Kidney (tissue), 14 donors: ENCODE results near the gene C3orf33. TPM values are rescaled to one million over a fixed set of nuclear protein-coding genes. Genes with fewer than 3 reads are reported as not detected.

ENCODE experiments used
- DNase-seq, 5 donors: peaks; one replicate each; pipeline ENCODE4 v3.0.0-alpha.2; 2013 to 2020
- FAIRE-seq: peaks from 2 replicates; lab custom pipeline; 2012; peaks lifted over from hg19 to GRCh38; lab: Jason Lieb, UNC
- H3K27ac ChIP-seq, 2 donors: one replicate each; pipeline ENCODE4 v1.7.0; 2013; ENCODE audit warnings: low read depth in 2 of 2, low read length in 2 of 2, inconsistent platforms in 1 of 2
- H3K27me3 ChIP-seq: one replicate; pipeline ENCODE4 v1.7.1; 2013; ENCODE audit warnings: low read length, inconsistent platforms; ENCODE audit not compliant: control insufficient read depth, insufficient read depth
- H3K36me3 ChIP-seq, 3 donors: one replicate each; pipeline versions ENCODE4 v1.7.0 to v1.7.1; 2013; ENCODE audit warnings: low read length in 3 of 3, control low read depth in 1 of 3, inconsistent platforms in 1 of 3; ENCODE audit not compliant: insufficient read depth in 3 of 3, control insufficient read depth in 2 of 3
- H3K4me1 ChIP-seq, 3 donors: one replicate each; pipeline versions ENCODE4 v1.7.0 to v1.7.1; 2013; ENCODE audit warnings: low read length in 3 of 3, inconsistent platforms in 1 of 3, low read depth in 1 of 3; ENCODE audit not compliant: control insufficient read depth in 2 of 3, insufficient read depth in 2 of 3
- H3K4me3 ChIP-seq, 3 donors: one replicate each; pipeline versions ENCODE4 v1.7.0 to v1.8.1; 2013; ENCODE audit warnings: low read length in 3 of 3, control low read depth in 1 of 3, inconsistent platforms in 1 of 3
- H3K9ac ChIP-seq, 3 donors: one replicate each; pipeline versions ENCODE4 v1.7.0 to v1.7.1; 2013; ENCODE audit warnings: low read length in 3 of 3, control low read depth in 1 of 3, inconsistent platforms in 1 of 3
- H3K9me3 ChIP-seq, 3 donors: one replicate each; pipeline versions ENCODE4 v1.7.0 to v1.7.1; 2013; ENCODE audit warnings: low read length in 3 of 3, control low read depth in 1 of 3, inconsistent platforms in 1 of 3; ENCODE audit not compliant: control insufficient read depth in 2 of 3, insufficient read depth in 1 of 3
- CTCF ChIP-seq: IDR thresholded peaks from 3 replicates; pipeline ENCODE4 v1.5.1; 2012; ENCODE audit warnings: mild to moderate bottlenecking, moderate library complexity, borderline replicate concordance; ENCODE audit not compliant: insufficient read depth; ENCODE audit errors: extremely low read depth
- intact Hi-C: fragments of 100-400 bp; cut with DNase I; formaldehyde crosslinking; loops from one replicate; pipeline ENCODE4 v1.11.1; 2022
- polyA plus RNA-seq: library from polyadenylated mRNA; stranded (reverse); fragments of 350-450 nt; fragmentation: Illumina TruSeq; extraction: RNeasy Lipid Tissue Mini Kit (QIAGEN cat#74804); gene quantifications from one replicate; pipeline ENCODE4 v1.2.3, GENCODE V29; 2014; ENCODE audit warnings: low read depth, low replicate concordance; ENCODE audit not compliant: insufficient read depth
- total RNA-seq: library from RNA; stranded (reverse); fragmentation: NEBNext Ultra II Directional; extraction: Animal tissue kit (Norgen Biotek cat#: 25700); gene quantifications from one replicate; pipeline ENCODE4 v1.2.1, GENCODE V29; 2021
- donor health status: control.
- donor health status: control.
- donor health status: control.
- donor health status: control.
- donor health status: control.
- donor health status: DM: yes; HTN: yes; CAD: no.
- donor health status: Normal renal cell carcinoma (clear cell type).

Gene C3orf33
- total and polyA plus RNA-seq, 2 donors from 2014 or later = 6.0 to 8.1 TPM

GRCh38 chr3:155727836-155728235, 78.2 kb downstream of the C3orf33 start:
- H3K9ac ChIP-seq = no peak overlapping the region
- H3K36me3 ChIP-seq = no peaks in the 10 kb centered on the region
- no peak overlapping the region for H3K4me3 ChIP-seq
- intact Hi-C loops = no loop called here
- H3K27ac ChIP-seq = no peak overlapping the region
- DNase-seq (no peak), FAIRE-seq (no peak)
- H3K9me3 ChIP-seq = no peaks in the 10 kb centered on the region
- TF ChIP-seq CTCF = no peak
- H3K27me3 ChIP-seq = no peaks in the 10 kb centered on the region
- H3K4me1 ChIP-seq = no peaks in the 10 kb centered on the region

- intact Hi-C loops = loop anchor here (10.0 kb wide), 1 partner anchor 360 kb away; no protein-coding TSS in a partner anchor
- H3K27me3 ChIP-seq = no peaks in the 10 kb centered on the region
- no peaks in the 10 kb centered on the region for H3K9me3 ChIP-seq
- H3K36me3 ChIP-seq = no peaks in the 10 kb centered on the region
- TF ChIP-seq CTCF = no peak
- H3K4me1 ChIP-seq = no peaks in the 10 kb centered on the region
- DNase-seq = no peak
- H3K27ac ChIP-seq = no peak overlapping the region
- no peak overlapping the region for H3K9ac ChIP-seq
- no peak overlapping the region for H3K4me3 ChIP-seq
- FAIRE-seq = no peak
Measured at GRCh38 chr3:155714295-155714718, 91.8 kb downstream of the C3orf33 start.

Other genes starting within 250 kb of the C3orf33 start
- 9.6 TPM for gene PLCH1, start 61.2 kb downstream of the C3orf33 start, total RNA-seq
- 1.6 TPM for gene PLCH1, start 61.2 kb downstream of the C3orf33 start, polyA plus RNA-seq
- 36.8 TPM for gene SLC33A1, start 48.1 kb upstream of the C3orf33 start, total RNA-seq
- 16.1 TPM for gene SLC33A1, start 48.1 kb upstream of the C3orf33 start, polyA plus RNA-seq
- 43.9 TPM for gene GMPS, start 64.4 kb upstream of the C3orf33 start, total RNA-seq
- 21.1 TPM for gene GMPS, start 64.4 kb upstream of the C3orf33 start, polyA plus RNA-seq